ENCODE measurements around the gene GALT.

- TF ChIP-seq SALL2 (CRISPR knock-in tag; IDR thresholded peaks at IDR 0.05) (no peak), ZBTB1 (CRISPR knock-in tag; IDR thresholded peaks at IDR 0.05; ENCODE audit: borderline replicate concordance) (no peak), CEBPG (CRISPR knock-in tag; IDR thresholded peaks at IDR 0.05) (no peak), CTCF (CRISPR knock-in tag; IDR thresholded peaks at IDR 0.05) (no peak), ATF1 (CRISPR knock-in tag; IDR thresholded peaks at IDR 0.05) (no peak), EP300 (IDR thresholded peaks at IDR 0.05; ENCODE audit: low read depth in 2 of 2, low read length in 2 of 2) (no peak), EP300 (CRISPR knock-in tag; IDR thresholded peaks at IDR 0.05; ENCODE audit: borderline replicate concordance) (no peak), ZKSCAN8 (CRISPR knock-in tag; IDR thresholded peaks at IDR 0.05; ENCODE audit: borderline replicate concordance) (no peak), CCAR2 (optimal IDR thresholded peaks at IDR 0.05; ENCODE audit: low read depth, low read length) (no peak), ZNF12 (CRISPR knock-in tag; IDR thresholded peaks at IDR 0.05) (no peak), PRDM10 (CRISPR knock-in tag; IDR thresholded peaks at IDR 0.05; ENCODE audit: low read depth) (no peak)
These were observed 45.5 kb downstream of the GALT start for GRCh38 chr9:34691936-34692315.

Data from HepG2 (cell line).